Stimulated activated CD8-positive, alpha-beta memory T cell treated with anti-CD3 and anti-CD28 coated beads, Interleukin-15, amount 100 ng/mL, for 4 hours (primary cell): ENCODE results near the gene SH3BGRL2.
"Not testable (repeated sequence)": the region's sequence is repeated elsewhere in the genome, so short reads cannot be mapped to it uniquely, and the experiment has no call there.

Source experiments
- DNase-seq, 2 donors: peaks; one replicate each; pipeline ENCODE4 v3.0.0-alpha.2; 2020; ENCODE audit warnings: low read depth in 2 of 2

SH3BGRL2 gene

GRCh38 chr6:79648328-79648727 is 17.2 kb downstream of the SH3BGRL2 start:
- no peak for DNase-seq

- no peak for DNase-seq
Measured at GRCh38 chr6:79649016-79649415, 17.9 kb downstream of the SH3BGRL2 start.

GRCh38 chr6:79650950-79651349 is 19.8 kb downstream of the SH3BGRL2 start:
- no peak for DNase-seq

GRCh38 chr6:79656134-79656533 is 25.0 kb downstream of the SH3BGRL2 start:
- no peak for DNase-seq

GRCh38 chr6:79657238-79657637 is 26.1 kb downstream of the SH3BGRL2 start:
- no peak for DNase-seq

- not testable (repeated sequence) for DNase-seq
Measured at GRCh38 chr6:79663655-79664054, 32.5 kb downstream of the SH3BGRL2 start.

GRCh38 chr6:79665725-79666551 is 34.8 kb downstream of the SH3BGRL2 start:
- DNase-seq = no peak

GRCh38 chr6:79666634-79667033 is 35.5 kb downstream of the SH3BGRL2 start:
- no peak for DNase-seq

- no peak for DNase-seq
Measured at GRCh38 chr6:79668381-79668780, 37.3 kb downstream of the SH3BGRL2 start.

DNA sequence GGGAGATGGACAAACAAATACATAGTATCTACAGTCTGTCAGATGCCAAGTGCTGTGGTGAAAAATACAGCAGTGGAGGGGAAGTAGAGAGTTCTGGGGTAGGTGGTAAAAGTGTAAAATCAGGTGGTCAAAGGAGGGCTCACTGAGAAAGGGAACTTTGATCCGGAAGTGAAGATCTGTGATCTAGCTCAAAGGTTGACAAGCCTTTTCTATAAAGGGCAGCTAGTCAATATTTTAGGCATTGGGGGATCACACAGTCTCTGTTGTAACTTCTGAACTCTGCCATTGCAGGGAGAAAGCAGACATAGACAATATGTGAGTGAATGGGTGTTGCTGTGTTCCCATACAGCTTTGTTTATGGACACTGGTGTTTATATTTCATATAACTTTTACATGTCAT is 38.6 kb downstream of the SH3BGRL2 start:
- DNase-seq = no peak

- no peak for DNase-seq
Measured at GRCh38 chr6:79670789-79671188, 39.7 kb downstream of the SH3BGRL2 start.

- peak; percentile 31 for DNase-seq
Measured at GRCh38 chr6:79671600-79672266, 40.6 kb downstream of the SH3BGRL2 start.

GRCh38 chr6:79672631-79673111 is 41.5 kb downstream of the SH3BGRL2 start:
- no peak for DNase-seq

DNA sequence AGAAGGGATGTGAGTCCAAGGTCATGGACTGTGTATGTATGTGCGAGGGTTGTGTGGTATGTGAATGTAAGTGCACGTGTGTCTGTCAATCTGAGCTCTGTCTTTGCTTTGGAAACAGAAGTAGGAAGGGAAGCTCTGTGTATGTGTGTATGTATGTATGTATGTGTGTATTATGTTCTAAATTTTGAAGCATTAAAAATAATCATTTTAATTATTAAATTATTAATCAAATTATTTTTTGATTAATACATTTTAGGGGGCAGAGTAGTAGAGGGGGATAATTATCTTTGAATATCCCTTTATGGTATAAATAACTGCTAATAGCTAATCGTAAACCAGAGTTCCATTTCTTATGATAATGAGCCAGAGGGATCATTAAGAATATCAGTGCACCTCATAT is 42.8 kb downstream of the SH3BGRL2 start:
- DNase-seq = no peak

- no peak for DNase-seq
Measured at GRCh38 chr6:79676785-79677736, 45.9 kb downstream of the SH3BGRL2 start.

DNA sequence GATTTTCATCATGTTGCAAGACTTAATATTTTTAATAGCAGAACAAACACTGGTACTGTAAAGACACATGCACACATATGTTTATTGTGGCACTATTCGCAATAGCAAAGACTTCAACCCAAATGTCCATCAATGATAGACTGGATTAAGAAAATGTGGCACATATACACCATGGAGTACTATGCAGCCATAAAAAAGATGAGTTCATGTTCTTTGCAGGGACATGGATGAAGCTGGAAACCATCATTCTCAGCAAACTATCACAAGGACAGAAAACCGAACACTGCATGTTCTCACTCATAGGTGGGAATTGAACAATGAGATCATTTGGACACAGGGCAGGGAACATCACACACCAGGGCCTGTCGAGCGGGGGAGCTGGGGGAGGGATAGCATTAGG is 51.6 kb downstream of the SH3BGRL2 start:
- not testable (repeated sequence) for DNase-seq

DNA sequence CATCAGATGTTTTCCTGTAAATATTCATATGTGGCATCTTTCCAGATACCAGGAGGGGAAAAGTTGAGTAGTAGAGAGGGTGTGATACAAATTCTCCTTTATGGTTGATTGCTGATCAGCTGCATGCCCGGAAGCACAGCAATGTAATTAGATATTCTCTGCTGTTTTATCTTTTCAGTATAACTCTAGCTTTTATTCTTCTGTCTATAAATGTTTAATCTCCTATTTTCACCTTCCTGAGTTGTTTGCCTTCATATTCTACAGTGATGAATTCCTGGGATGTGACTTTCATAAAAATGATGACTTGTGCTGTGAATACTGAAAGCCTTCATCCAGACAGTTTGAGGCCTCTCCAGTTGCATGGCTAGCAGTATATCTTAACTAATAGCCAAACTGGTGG is 53.7 kb downstream of the SH3BGRL2 start:
- no peak for DNase-seq

DNA sequence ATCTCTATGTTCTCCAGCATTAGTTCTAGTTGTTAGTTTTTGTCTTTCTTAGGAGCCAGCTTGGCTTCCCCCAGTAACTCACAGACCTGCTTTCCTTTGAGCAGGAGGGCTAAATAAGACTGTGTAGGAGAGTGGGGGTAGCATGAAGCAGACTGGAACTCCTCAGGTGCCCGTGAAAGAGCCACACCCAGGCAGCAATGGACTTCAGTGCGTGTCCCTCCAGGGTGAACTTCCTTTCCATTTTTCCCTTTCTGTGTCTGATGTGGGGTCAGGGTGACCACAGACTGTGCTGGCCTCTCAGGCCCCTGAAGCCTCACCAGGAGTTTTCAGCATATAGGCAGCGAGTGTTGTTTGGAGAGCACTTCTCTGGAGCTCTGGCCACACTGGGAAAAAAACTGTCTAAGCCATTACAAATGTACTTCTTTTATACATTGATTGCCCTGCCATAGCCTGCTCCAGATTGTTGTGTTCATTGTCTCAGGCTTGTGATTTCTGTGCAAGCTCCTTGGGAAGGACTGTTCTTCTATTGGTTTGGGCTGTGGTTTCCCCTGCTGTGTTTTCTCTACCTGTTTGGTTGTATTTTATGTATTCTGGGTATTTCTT is 55.7 kb downstream of the SH3BGRL2 start:
- no peak for DNase-seq

DNA sequence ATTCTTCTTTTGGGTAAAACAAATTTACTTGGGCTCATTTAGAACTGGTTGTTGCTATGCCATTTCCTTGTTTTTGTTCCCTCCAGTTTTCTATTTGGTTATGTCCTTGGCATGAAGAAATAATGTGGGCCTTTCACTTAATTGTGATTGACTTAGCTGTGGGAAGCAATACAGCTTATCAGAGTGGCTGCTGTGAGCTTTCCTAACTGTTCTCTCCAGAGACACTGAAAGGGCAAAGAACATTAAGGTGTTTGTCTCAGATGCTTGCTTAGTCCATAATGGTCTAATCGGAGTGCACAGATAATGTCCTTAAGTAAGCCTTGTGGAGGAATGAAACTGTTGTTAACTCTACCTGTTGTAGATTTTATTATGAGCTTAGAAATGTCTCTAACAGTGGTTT is 56.6 kb downstream of the SH3BGRL2 start:
- DNase-seq = no peak

DNA sequence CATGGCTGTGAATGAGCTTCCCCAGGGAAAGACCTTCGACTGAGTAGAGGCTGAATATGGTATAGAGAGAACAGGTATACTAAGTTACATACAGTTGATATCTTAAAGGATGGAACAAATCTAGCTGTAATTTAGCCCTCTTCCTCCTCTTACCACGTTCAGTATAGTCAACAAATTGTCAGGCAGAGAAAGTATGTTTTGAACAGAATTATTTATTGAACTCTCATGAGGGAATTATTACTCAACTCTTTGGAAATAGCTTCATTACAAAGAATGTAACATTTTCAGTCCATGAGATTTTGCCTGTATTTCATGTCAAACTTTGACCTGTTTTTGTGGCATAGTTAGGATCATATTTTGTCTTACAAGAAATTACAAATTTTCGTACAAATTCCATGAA is 63.0 kb downstream of the SH3BGRL2 start:
- no peak for DNase-seq

GRCh38 chr6:79694623-79695343 is 63.7 kb downstream of the SH3BGRL2 start:
- DNase-seq = no peak
